Mesenchymal stem cell (in vitro differentiated cells and primary cell): Measurements from ENCODE around the gene KNSTRN.

Source experiments
- DNase-seq: peaks from one replicate; pipeline ENCODE4 v3.0.0-alpha.2; 2013
- H2AFZ ChIP-seq: one replicate; pipeline ENCODE4 v1.6.1; 2013; ENCODE audit warnings: low read depth, mild to moderate bottlenecking, control low read depth, inconsistent platforms, low read length, moderate library complexity
- H2AK5ac ChIP-seq: 2 replicates; pipeline ENCODE4 v1.6.1; 2013; ENCODE audit warnings: low read length, moderate library complexity, mild to moderate bottlenecking, inconsistent platforms; ENCODE audit not compliant: severe bottlenecking
- H2BK120ac ChIP-seq: one replicate; pipeline ENCODE4 v1.6.1; 2013; ENCODE audit warnings: low read depth, mild to moderate bottlenecking, inconsistent platforms, low read length, moderate library complexity
- H2BK12ac ChIP-seq, 2 experiments: one replicate each; pipeline ENCODE4 v1.6.1; 2013; ENCODE audit warnings: inconsistent platforms in 2 of 2, low read length in 2 of 2, mild to moderate bottlenecking in 2 of 2, moderate library complexity in 2 of 2, control low read depth in 1 of 2
- H2BK15ac ChIP-seq: one replicate; pipeline ENCODE4 v1.6.1; 2013; ENCODE audit warnings: mild to moderate bottlenecking, low read depth, inconsistent platforms; ENCODE audit not compliant: poor library complexity, severe bottlenecking
- H2BK5ac ChIP-seq: 2 replicates; pipeline ENCODE4 v1.6.1; 2013; ENCODE audit warnings: low read depth, mild to moderate bottlenecking, low read length, control low read depth, inconsistent platforms; ENCODE audit not compliant: poor library complexity, severe bottlenecking
- H3K14ac ChIP-seq, 2 experiments: one replicate each; pipeline ENCODE4 v1.6.1; 2013; ENCODE audit warnings: inconsistent platforms in 2 of 2, low read length in 2 of 2, control low read depth in 1 of 2, mild to moderate bottlenecking in 1 of 2, moderate library complexity in 1 of 2
- H3K18ac ChIP-seq, 2 experiments: one replicate each; pipeline ENCODE4 v1.6.1; 2013; ENCODE audit warnings: inconsistent platforms in 2 of 2, low read length in 2 of 2, control low read depth in 1 of 2, low read depth in 1 of 2, mild to moderate bottlenecking in 1 of 2
- H3K23ac ChIP-seq, 2 experiments: one replicate each; pipeline ENCODE4 v1.6.1; 2013; ENCODE audit warnings: inconsistent platforms in 2 of 2, low read length in 2 of 2, mild to moderate bottlenecking in 2 of 2, moderate library complexity in 2 of 2, control low read depth in 1 of 2
- H3K27ac ChIP-seq: 2 replicates; pipeline ENCODE4 v1.5.1; 2013; ENCODE audit warnings: mild to moderate bottlenecking, moderate library complexity, low read length, control low read depth, inconsistent platforms; ENCODE audit not compliant: poor library complexity, severe bottlenecking
- H3K27me3 ChIP-seq, 2 experiments: 2 replicates each; pipeline versions ENCODE4 v1.6.1 to v1.7.0; 2013; ENCODE audit warnings: low read length in 2 of 2, mild to moderate bottlenecking in 2 of 2, moderate library complexity in 2 of 2, control low read depth in 1 of 2, inconsistent platforms in 1 of 2; ENCODE audit not compliant: control insufficient read depth in 1 of 2, insufficient read depth in 1 of 2
- H3K36me3 ChIP-seq, 2 experiments: 2 replicates each; pipeline versions ENCODE4 v1.6.1 to v1.7.0; 2013; ENCODE audit warnings: low read length in 2 of 2, control low read depth in 1 of 2, inconsistent platforms in 1 of 2, low read depth in 1 of 2, mild to moderate bottlenecking in 1 of 2; ENCODE audit not compliant: insufficient read depth in 2 of 2, control insufficient read depth in 1 of 2
- H3K4ac ChIP-seq, 2 experiments: one replicate each; pipeline ENCODE4 v1.6.1; 2013; ENCODE audit warnings: inconsistent platforms in 2 of 2, low read length in 2 of 2, mild to moderate bottlenecking in 2 of 2, moderate library complexity in 2 of 2, control low read depth in 1 of 2, low read depth in 1 of 2
- H3K4me1 ChIP-seq: 2 replicates; pipeline ENCODE4 v1.6.1; 2013; ENCODE audit warnings: low read depth, low read length, control low read depth; ENCODE audit not compliant: control insufficient read depth, insufficient read depth
- H3K4me2 ChIP-seq: 2 replicates; pipeline ENCODE4 v1.6.1; 2013; ENCODE audit warnings: low read length, mild to moderate bottlenecking, inconsistent platforms; ENCODE audit not compliant: poor library complexity, severe bottlenecking
- H3K4me3 ChIP-seq, 2 experiments: 2 replicates each; pipeline versions ENCODE4 v1.5.1 to v1.7.0; 2013; ENCODE audit warnings: low read length in 2 of 2, mild to moderate bottlenecking in 2 of 2, control low read depth in 1 of 2, low read depth in 1 of 2; ENCODE audit not compliant: insufficient read depth in 1 of 2
- H3K79me1 ChIP-seq: replicated peaks from 2 replicates; pipeline ENCODE4 v1.6.1; 2013; ENCODE audit warnings: mild to moderate bottlenecking, control low read depth, low read length, inconsistent platforms; ENCODE audit not compliant: poor library complexity, severe bottlenecking
- H3K9ac ChIP-seq: 2 replicates; pipeline ENCODE4 v1.7.0; 2013; ENCODE audit warnings: mild to moderate bottlenecking, low read length, moderate library complexity
- H3K9me3 ChIP-seq: 2 replicates; pipeline ENCODE4 v1.7.0; 2013; ENCODE audit warnings: mild to moderate bottlenecking, low read length; ENCODE audit not compliant: control insufficient read depth
- H4K8ac ChIP-seq: one replicate; pipeline ENCODE4 v1.6.1; 2013; ENCODE audit warnings: inconsistent platforms, mild to moderate bottlenecking, low read length, moderate library complexity
- H4K91ac ChIP-seq: one replicate; pipeline ENCODE4 v1.6.1; 2013; ENCODE audit warnings: mild to moderate bottlenecking, low read length, inconsistent platforms
- WGBS: methylation state at CpG from one replicate; pipeline ENCODE4 v1.1.7; 2013; ENCODE audit warnings: mixed read lengths; 5-methylcytosine and 5-hydroxymethylcytosine counted together

The KNSTRN gene

GRCh38 chr15:40424483-40425115 lies 42.1 kb downstream of the KNSTRN start:
- Histone ChIP-seq H3K4me2 (no peak overlapping the region), H3K27ac (no peak overlapping the region), H3K14ac (no peak overlapping the region), H2AK5ac (no peak overlapping the region), H4K91ac (no peak overlapping the region), H3K23ac (no peak overlapping the region), H3K79me1 (no peaks in the 10 kb centered on the region), H3K9me3 (no peaks in the 10 kb centered on the region), H3K27me3 (peaks cover 9 to 26% of the 10 kb centered on the region in 2 experiments), H3K4ac (no peak overlapping the region), H2BK15ac (no peak overlapping the region), H2BK12ac (no peak overlapping the region), H2BK120ac (no peak overlapping the region), H3K9ac (no peak overlapping the region), H2AFZ (no peak overlapping the region), H3K4me1 (peaks cover 8% of the 10 kb centered on the region), H3K18ac (no peak overlapping the region), H2BK5ac (no peak overlapping the region), H4K8ac (no peak overlapping the region), H3K4me3 (no peak overlapping the region), H3K36me3 (peaks cover 0 to 5% of the 10 kb centered on the region in 2 experiments)
- DNase-seq: no peak
- 100% methylated on average over 2 of the region's 6 CpGs for WGBS

- no peaks in the 10 kb centered on the region for H3K9me3 ChIP-seq
- no peak overlapping the region for H3K18ac ChIP-seq
- H2AK5ac ChIP-seq: no peak overlapping the region
- no peak overlapping the region for H2AFZ ChIP-seq
- no peak overlapping the region for H3K9ac ChIP-seq
- H3K14ac ChIP-seq: no peak overlapping the region
- no peak overlapping the region for H3K23ac ChIP-seq
- H3K27me3 ChIP-seq: peaks cover 9 to 36% of the 10 kb centered on the region in 2 experiments
- no peaks in the 10 kb centered on the region for H3K79me1 ChIP-seq
- H3K4ac ChIP-seq: no peak overlapping the region
- H4K8ac ChIP-seq: no peak overlapping the region
- WGBS: 93% methylated on average over 5 of the region's 5 CpGs
- H3K4me1 ChIP-seq: peaks cover 8% of the 10 kb centered on the region
- no peak overlapping the region for H4K91ac ChIP-seq
- H2BK15ac ChIP-seq: no peak overlapping the region
- H3K36me3 ChIP-seq: no peaks in the 10 kb centered on the region
- H2BK120ac ChIP-seq: no peak overlapping the region
- no peak overlapping the region for H2BK5ac ChIP-seq
- no peak overlapping the region for H2BK12ac ChIP-seq
- H3K4me3 ChIP-seq: no peak overlapping the region
- H3K4me2 ChIP-seq: no peak overlapping the region
- DNase-seq: no peak
- H3K27ac ChIP-seq: no peak overlapping the region
These were observed 43.2 kb downstream of the KNSTRN start for GRCh38 chr15:40425681-40426080.

- Histone ChIP-seq H3K4me3 (no peak overlapping the region), H2AFZ (no peak overlapping the region), H3K9ac (no peak overlapping the region), H3K27ac (no peak overlapping the region), H4K8ac (no peak overlapping the region), H3K4me1 (no peaks in the 10 kb centered on the region), H3K79me1 (no peaks in the 10 kb centered on the region), H3K36me3 (no peaks in the 10 kb centered on the region), H3K4me2 (no peak overlapping the region), H3K27me3 (peaks cover 9 to 31% of the 10 kb centered on the region in 2 experiments), H2BK15ac (no peak overlapping the region), H3K9me3 (no peaks in the 10 kb centered on the region), H4K91ac (peak overlapping the region; percentile 44), H2AK5ac (no peak overlapping the region), H2BK5ac (no peak overlapping the region), H3K23ac (no peak overlapping the region), H3K18ac (no peak overlapping the region), H2BK12ac (no peak overlapping the region), H3K14ac (peak overlapping the region in 1 of 2 experiments; percentile 46), H3K4ac (peak overlapping the region in 1 of 2 experiments; percentile 16), H2BK120ac (no peak overlapping the region)
- 89% methylated on average over 8 of the region's 9 CpGs for WGBS
- DNase-seq: no peak
These were observed 44.7 kb downstream of the KNSTRN start for GRCh38 chr15:40427188-40427587.

GRCh38 chr15:40428185-40428584 lies 45.7 kb downstream of the KNSTRN start:
- H3K9ac ChIP-seq: no peak overlapping the region
- no peak overlapping the region for H3K18ac ChIP-seq
- no peak overlapping the region for H2BK5ac ChIP-seq
- DNase-seq: no peak
- H3K27me3 ChIP-seq: peaks cover 9 to 38% of the 10 kb centered on the region in 2 experiments
- no peak overlapping the region for H2BK120ac ChIP-seq
- no peak overlapping the region for H2AK5ac ChIP-seq
- no peak overlapping the region for H3K4me2 ChIP-seq
- no peak overlapping the region for H4K8ac ChIP-seq
- H3K9me3 ChIP-seq: no peaks in the 10 kb centered on the region
- no peak overlapping the region for H3K27ac ChIP-seq
- H3K79me1 ChIP-seq: no peaks in the 10 kb centered on the region
- no peak overlapping the region for H2BK12ac ChIP-seq
- H3K4me1 ChIP-seq: no peaks in the 10 kb centered on the region
- H3K4me3 ChIP-seq: no peak overlapping the region
- peak overlapping the region; percentile 19 for H2BK15ac ChIP-seq
- no peak overlapping the region for H2AFZ ChIP-seq
- no peaks in the 10 kb centered on the region for H3K36me3 ChIP-seq
- 82% methylated on average over 4 of the region's 4 CpGs for WGBS
- H3K4ac ChIP-seq: no peak overlapping the region
- H3K14ac ChIP-seq: no peak overlapping the region
- no peak overlapping the region for H4K91ac ChIP-seq
- H3K23ac ChIP-seq: no peak overlapping the region
